SU-DHL-6 (cell line): ENCODE measurements around the gene MYL9.

Experiments
- H2AFZ ChIP-seq: fragments of 200-600 bp; sonication (generic); 2 replicates; pipeline ENCODE4 v1.6.1; 2014; ENCODE audit warnings: low read depth, mild to moderate bottlenecking, moderate library complexity, mixed read lengths, antibody characterized with exemption, low read length; ENCODE audit not compliant: severe bottlenecking
- H3F3A ChIP-seq: fragments of 200-600 bp; shearing (Covaris generic); 2 replicates; pipeline ENCODE4 v1.6.0; 2016; ENCODE audit warnings: antibody characterized with exemption, mild to moderate bottlenecking; ENCODE audit not compliant: insufficient read depth
- H3K27ac ChIP-seq: fragments of 200-600 bp; sonication (generic); 2 replicates; pipeline ENCODE4 v1.5.1; 2016; ENCODE audit warnings: low read depth, mild to moderate bottlenecking, low read length, moderate library complexity, mixed read lengths
- H3K27me3 ChIP-seq: fragments of 200-600 bp; sonication (generic), shearing (Covaris generic); 2 replicates; pipeline ENCODE4 v1.6.0; 2014; ENCODE audit warnings: mild to moderate bottlenecking, low read length
- H3K36me3 ChIP-seq: fragments of 200-600 bp; sonication (generic); 2 replicates; pipeline ENCODE4 v1.6.1; 2014; ENCODE audit warnings: mild to moderate bottlenecking, low read length, mixed read lengths
- H3K4me2 ChIP-seq: fragments of 300-600, 200-600 bp; shearing (Covaris generic), sonication (generic); 2 replicates; pipeline ENCODE4 v1.6.0; 2014; ENCODE audit warnings: low read length, low read depth, mild to moderate bottlenecking; ENCODE audit not compliant: poor library complexity, severe bottlenecking
- H3K4me3 ChIP-seq: fragments of 200-600 bp; sonication (generic); 2 replicates; pipeline ENCODE4 v1.5.1; 2014; ENCODE audit warnings: antibody characterized with exemption, low read length, mild to moderate bottlenecking, mixed read lengths; ENCODE audit not compliant: insufficient read depth, poor library complexity, severe bottlenecking
- H3K79me2 ChIP-seq: fragments of 200-600 bp; sonication (generic); 2 replicates; pipeline ENCODE4 v1.6.1; 2014; ENCODE audit warnings: mild to moderate bottlenecking, low read length, moderate library complexity; ENCODE audit not compliant: insufficient read depth
- H3K9ac ChIP-seq: fragments of 200-600 bp; sonication (generic); 2 replicates; pipeline ENCODE4 v1.7.0; 2014; ENCODE audit warnings: mild to moderate bottlenecking, low read length
- H3K9me2 ChIP-seq: fragments of 200-600 bp; sonication (generic); replicated peaks from 2 replicates; pipeline ENCODE4 v1.6.1; 2014; ENCODE audit warnings: low read length; ENCODE audit not compliant: insufficient read depth
- H3K9me3 ChIP-seq: fragments of 200-600 bp; sonication (generic); 2 replicates; pipeline ENCODE4 v1.6.1; 2014; ENCODE audit warnings: low read length, mixed read lengths; ENCODE audit not compliant: insufficient read depth
- H4K20me1 ChIP-seq: fragments of 200-600 bp; sonication (generic); 2 replicates; pipeline ENCODE4 v1.6.1; 2014; ENCODE audit warnings: low read depth, mild to moderate bottlenecking, antibody characterized with exemption, low read length, moderate library complexity, mixed read lengths
- EZH2phosphoT487 ChIP-seq: fragments of 200-600 bp; sonication (generic), shearing (Covaris generic); conservative IDR thresholded peaks from 2 replicates; pipeline ENCODE4 v1.6.1; 2018; ENCODE audit warnings: mild to moderate bottlenecking, antibody characterized with exemption, low read length, moderate library complexity, mixed read lengths
- TF ChIP-seq, protein P1 (sequence below): fragments of 200-600 bp; sonication (generic); IDR thresholded peaks from one replicate; pipeline ENCODE4 v1.5.1; 2017; ENCODE audit warnings: antibody characterized with exemption, mild to moderate bottlenecking, low read length, moderate library complexity; ENCODE audit not compliant: insufficient read depth, poor library complexity, severe bottlenecking

MYL9 gene

DNA sequence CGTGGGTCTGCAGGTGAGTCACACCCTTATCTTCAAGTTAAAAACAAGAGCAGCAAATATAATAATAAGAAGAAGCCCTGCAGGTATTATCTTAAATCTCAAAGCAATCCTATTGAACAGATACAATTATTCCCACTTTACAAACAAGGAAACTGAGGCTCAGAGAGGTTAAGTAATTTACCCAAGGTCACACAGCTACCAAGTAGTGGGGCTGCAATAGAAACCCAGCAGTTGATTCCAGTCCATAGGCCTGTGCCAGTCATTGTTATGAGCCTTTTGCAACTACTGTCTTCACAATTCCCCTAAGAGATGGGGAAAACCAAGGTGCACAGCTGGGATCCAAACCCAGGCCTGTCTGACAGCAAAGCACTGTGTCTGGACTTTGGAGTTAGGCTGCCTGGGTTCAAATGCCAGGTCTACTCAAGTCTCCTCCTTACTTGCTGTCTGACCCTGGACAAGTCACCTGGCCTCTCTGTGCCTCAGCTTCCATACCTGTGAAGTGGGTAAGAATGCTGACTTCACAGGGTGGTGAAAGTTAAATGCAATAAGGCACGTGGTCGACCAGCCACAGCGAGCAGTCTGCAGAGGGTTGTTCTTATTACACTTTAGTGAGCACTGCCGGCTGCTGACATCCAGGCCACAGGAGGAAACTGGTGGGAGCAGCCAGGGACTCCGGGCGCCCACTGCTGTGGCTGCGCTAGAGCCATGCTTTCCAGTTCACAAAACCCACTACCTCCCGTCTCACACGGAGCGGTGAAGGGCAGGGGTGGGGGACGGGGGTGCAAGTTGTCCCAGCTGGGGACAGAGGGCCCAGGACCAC, 6.1 kb downstream of the MYL9 start:
- Histone ChIP-seq H2AFZ (no peak overlapping the region), H3K27ac (no peak overlapping the region), H4K20me1 (no peaks in the 10 kb centered on the region), H3K9ac (no peak overlapping the region), H3K27me3 (no peaks in the 10 kb centered on the region), H3K4me3 (no peak overlapping the region), H3K79me2 (no peaks in the 10 kb centered on the region), H3K4me2 (no peak overlapping the region), H3F3A (no peaks in the 10 kb centered on the region), H3K9me3 (no peaks in the 10 kb centered on the region), H3K36me3 (no peaks in the 10 kb centered on the region), H3K9me2 (no peaks in the 10 kb centered on the region)
- TF ChIP-seq, protein P1, sequence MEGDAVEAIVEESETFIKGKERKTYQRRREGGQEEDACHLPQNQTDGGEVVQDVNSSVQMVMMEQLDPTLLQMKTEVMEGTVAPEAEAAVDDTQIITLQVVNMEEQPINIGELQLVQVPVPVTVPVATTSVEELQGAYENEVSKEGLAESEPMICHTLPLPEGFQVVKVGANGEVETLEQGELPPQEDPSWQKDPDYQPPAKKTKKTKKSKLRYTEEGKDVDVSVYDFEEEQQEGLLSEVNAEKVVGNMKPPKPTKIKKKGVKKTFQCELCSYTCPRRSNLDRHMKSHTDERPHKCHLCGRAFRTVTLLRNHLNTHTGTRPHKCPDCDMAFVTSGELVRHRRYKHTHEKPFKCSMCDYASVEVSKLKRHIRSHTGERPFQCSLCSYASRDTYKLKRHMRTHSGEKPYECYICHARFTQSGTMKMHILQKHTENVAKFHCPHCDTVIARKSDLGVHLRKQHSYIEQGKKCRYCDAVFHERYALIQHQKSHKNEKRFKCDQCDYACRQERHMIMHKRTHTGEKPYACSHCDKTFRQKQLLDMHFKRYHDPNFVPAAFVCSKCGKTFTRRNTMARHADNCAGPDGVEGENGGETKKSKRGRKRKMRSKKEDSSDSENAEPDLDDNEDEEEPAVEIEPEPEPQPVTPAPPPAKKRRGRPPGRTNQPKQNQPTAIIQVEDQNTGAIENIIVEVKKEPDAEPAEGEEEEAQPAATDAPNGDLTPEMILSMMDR: no peak
- no peak for TF ChIP-seq EZH2phosphoT487

DNA sequence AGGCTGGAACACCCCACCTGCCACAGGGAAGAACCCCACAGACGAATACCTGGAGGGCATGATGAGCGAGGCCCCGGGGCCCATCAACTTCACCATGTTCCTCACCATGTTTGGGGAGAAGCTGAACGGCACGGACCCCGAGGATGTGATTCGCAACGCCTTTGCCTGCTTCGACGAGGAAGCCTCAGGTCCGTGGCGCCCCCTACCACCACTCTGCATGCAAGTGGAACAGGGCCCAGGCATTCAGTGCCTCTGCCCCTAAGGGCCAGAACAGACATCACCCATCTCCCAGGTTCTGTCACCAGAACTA, 6.6 kb downstream of the MYL9 start:
- no peaks in the 10 kb centered on the region for H3K27me3 ChIP-seq
- no peaks in the 10 kb centered on the region for H3F3A ChIP-seq
- no peaks in the 10 kb centered on the region for H4K20me1 ChIP-seq
- H3K9me2 ChIP-seq: no peaks in the 10 kb centered on the region
- H3K4me3 ChIP-seq: no peak overlapping the region
- no peaks in the 10 kb centered on the region for H3K9me3 ChIP-seq
- no peaks in the 10 kb centered on the region for H3K79me2 ChIP-seq
- H3K27ac ChIP-seq: no peak overlapping the region
- H3K4me2 ChIP-seq: no peak overlapping the region
- H2AFZ ChIP-seq: no peak overlapping the region
- no peaks in the 10 kb centered on the region for H3K36me3 ChIP-seq
- TF ChIP-seq, protein P1: no peak
- TF ChIP-seq EZH2phosphoT487: no peak
- H3K9ac ChIP-seq: no peak overlapping the region

DNA sequence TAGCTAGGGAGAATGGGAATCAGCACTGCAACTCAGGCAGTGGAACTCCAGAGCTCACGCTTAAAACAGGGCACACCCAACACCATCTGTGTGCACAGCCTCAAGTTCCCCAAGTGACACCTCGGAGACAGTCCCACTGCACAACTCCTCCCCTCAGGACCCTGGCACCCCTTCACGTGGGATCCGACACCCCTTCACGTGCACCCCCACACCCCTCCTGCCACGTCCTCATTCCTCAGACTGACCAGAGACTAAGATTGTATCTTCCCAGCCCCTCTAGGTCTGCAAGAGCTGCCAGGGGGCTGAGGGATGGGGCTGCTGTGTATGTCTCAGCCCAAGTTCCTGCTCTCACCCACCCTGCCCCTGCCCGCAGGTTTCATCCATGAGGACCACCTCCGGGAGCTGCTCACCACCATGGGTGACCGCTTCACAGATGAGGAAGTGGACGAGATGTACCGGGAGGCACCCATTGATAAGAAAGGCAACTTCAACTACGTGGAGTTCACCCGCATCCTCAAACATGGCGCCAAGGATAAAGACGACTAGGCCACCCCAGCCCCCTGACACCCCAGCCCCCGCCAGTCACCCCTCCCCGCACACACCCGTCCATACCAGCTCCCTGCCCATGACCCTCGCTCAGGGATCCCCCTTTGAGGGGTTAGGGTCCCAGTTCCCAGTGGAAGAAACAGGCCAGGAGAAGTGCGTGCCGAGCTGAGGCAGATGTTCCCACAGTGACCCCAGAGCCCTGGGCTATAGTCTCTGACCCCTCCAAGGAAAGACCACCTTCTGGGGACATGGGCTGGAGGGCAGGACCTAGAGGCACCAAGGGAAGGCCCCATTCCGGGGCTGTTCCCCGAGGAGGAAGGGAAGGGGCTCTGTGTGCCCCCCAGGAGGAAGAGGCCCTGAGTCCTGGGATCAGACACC, 7.6 kb downstream of the MYL9 start:
- no peak overlapping the region for H3K9ac ChIP-seq
- H2AFZ ChIP-seq: no peak overlapping the region
- H3K4me3 ChIP-seq: no peak overlapping the region
- TF ChIP-seq, protein P1: no peak
- TF ChIP-seq EZH2phosphoT487: no peak
- no peaks in the 10 kb centered on the region for H3K27me3 ChIP-seq
- no peaks in the 10 kb centered on the region for H4K20me1 ChIP-seq
- no peaks in the 10 kb centered on the region for H3K9me2 ChIP-seq
- H3K27ac ChIP-seq: no peak overlapping the region
- no peaks in the 10 kb centered on the region for H3K79me2 ChIP-seq
- no peaks in the 10 kb centered on the region for H3F3A ChIP-seq
- no peak overlapping the region for H3K4me2 ChIP-seq
- H3K9me3 ChIP-seq: no peaks in the 10 kb centered on the region
- H3K36me3 ChIP-seq: no peaks in the 10 kb centered on the region
